Activated T-cell treated with anti-CD3 and anti-CD28 coated beads, Interleukin-2, amount 50 U/mL, for 4 hours (primary cell): ENCODE measurements around the gene TCHP. TPM values are rescaled to one million over a fixed set of nuclear protein-coding genes. Genes with fewer than 3 reads are reported as not detected.

ENCODE experiments used
- ATAC-seq, 2 donors: fragments of 200-7000 bp; cut with Tn5 transposase; one replicate each; pipeline ENCODE4 v1.10.0; 2021
- DNase-seq: peaks from one replicate; pipeline ENCODE4 v3.0.0-alpha.2; 2020
- H3K27me3 Mint-ChIP-seq: one replicate; pipeline ENCODE4 v1.8.0; 2021; ENCODE audit warnings: low read depth, mixed read lengths
- H3K36me3 Mint-ChIP-seq: one replicate; pipeline ENCODE4 v1.8.0; 2022; ENCODE audit warnings: mixed read lengths; ENCODE audit not compliant: insufficient read depth
- H3K4me1 Mint-ChIP-seq: one replicate; pipeline ENCODE4 v1.8.0; 2021; ENCODE audit warnings: low read depth, mixed read lengths
- H3K4me3 Mint-ChIP-seq: one replicate; pipeline ENCODE4 v1.8.0; 2021; ENCODE audit warnings: mild to moderate bottlenecking, moderate library complexity, mixed read lengths
- H3K9me3 Mint-ChIP-seq: one replicate; pipeline ENCODE4 v1.8.0; 2021; ENCODE audit warnings: mixed read lengths
- total RNA-seq, 3 donors: library from RNA; stranded (reverse); gene quantifications; one replicate each; pipeline ENCODE4 v1.2.1, GENCODE V29; 2021

TCHP gene
- total RNA-seq, 3 donors from 2014 or later, result 25.4 to 27.9 (median 25.4) TPM

- Mint-ChIP-seq H3K9me3 (no peaks in the 10 kb centered on the region), H3K4me1 (peaks cover 24% of the 10 kb centered on the region), H3K36me3 (peaks cover 15% of the 10 kb centered on the region), H3K4me3 (no peak overlapping the region), H3K27me3 (no peaks in the 10 kb centered on the region)
- ATAC-seq, result no peak
- no peak for DNase-seq
Measured at GRCh38 chr12:109871668-109872314, 28.3 kb upstream of the TCHP start.

GRCh38 chr12:109873653-109874052 is 26.4 kb upstream of the TCHP start:
- H3K4me1 Mint-ChIP-seq, result peaks cover 41% of the 10 kb centered on the region
- ATAC-seq, result no peak

GRCh38 chr12:109875572-109876131 is 24.4 kb upstream of the TCHP start:
- H3K36me3 Mint-ChIP-seq, result peaks cover 8% of the 10 kb centered on the region
- H3K4me1 Mint-ChIP-seq, result peaks cover 54% of the 10 kb centered on the region

More at GRCh38 chr12:109873653-109874052, 26.4 kb upstream of the TCHP start:
- no peaks in the 10 kb centered on the region for H3K27me3 Mint-ChIP-seq
- no peaks in the 10 kb centered on the region for H3K9me3 Mint-ChIP-seq
- no peak for DNase-seq
- H3K4me3 Mint-ChIP-seq, result no peak overlapping the region
- peaks cover 10% of the 10 kb centered on the region for H3K36me3 Mint-ChIP-seq

GRCh38 chr12:109876406-109876805 is 23.7 kb upstream of the TCHP start:
- no peaks in the 10 kb centered on the region for H3K9me3 Mint-ChIP-seq

More at GRCh38 chr12:109875572-109876131, 24.4 kb upstream of the TCHP start:
- ATAC-seq (no peak), DNase-seq (no peak)
- H3K27me3 Mint-ChIP-seq, result no peaks in the 10 kb centered on the region
- no peak overlapping the region for H3K4me3 Mint-ChIP-seq
- H3K9me3 Mint-ChIP-seq, result no peaks in the 10 kb centered on the region

GRCh38 chr12:109877504-109878246 is 22.4 kb upstream of the TCHP start:
- DNase-seq (no peak), ATAC-seq (no peak)
- H3K27me3 Mint-ChIP-seq, result no peaks in the 10 kb centered on the region
- peaks cover 58% of the 10 kb centered on the region for H3K4me1 Mint-ChIP-seq
- H3K9me3 Mint-ChIP-seq, result no peaks in the 10 kb centered on the region
- H3K36me3 Mint-ChIP-seq, result peaks cover 5% of the 10 kb centered on the region
- H3K4me3 Mint-ChIP-seq, result peak overlapping the region; percentile 47

More at GRCh38 chr12:109876406-109876805, 23.7 kb upstream of the TCHP start:
- DNase-seq (no peak), ATAC-seq (no peak)
- Mint-ChIP-seq H3K36me3 (peaks cover 8% of the 10 kb centered on the region), H3K27me3 (no peaks in the 10 kb centered on the region), H3K4me1 (peaks cover 59% of the 10 kb centered on the region), H3K4me3 (no peak overlapping the region)

GRCh38 chr12:109878247-109878625 is 21.8 kb upstream of the TCHP start:
- H3K27me3 Mint-ChIP-seq, result no peaks in the 10 kb centered on the region
- ATAC-seq (no peak), DNase-seq (no peak)
- H3K36me3 Mint-ChIP-seq, result peaks cover 2% of the 10 kb centered on the region
- no peaks in the 10 kb centered on the region for H3K9me3 Mint-ChIP-seq
- H3K4me3 Mint-ChIP-seq, result peak overlapping the region; percentile 96
- peaks cover 58% of the 10 kb centered on the region for H3K4me1 Mint-ChIP-seq

GRCh38 chr12:109878749-109879148 is 21.3 kb upstream of the TCHP start:
- Mint-ChIP-seq H3K36me3 (peaks cover 2% of the 10 kb centered on the region), H3K4me1 (peaks cover 58% of the 10 kb centered on the region), H3K27me3 (no peaks in the 10 kb centered on the region), H3K9me3 (no peaks in the 10 kb centered on the region), H3K4me3 (peak overlapping the region; percentile 96)
- DNase-seq (no peak), ATAC-seq (no peak)

- H3K4me1 Mint-ChIP-seq, result peaks cover 58% of the 10 kb centered on the region
- no peaks in the 10 kb centered on the region for H3K27me3 Mint-ChIP-seq
- DNase-seq (no peak), ATAC-seq (no peak)
- peaks cover 2% of the 10 kb centered on the region for H3K36me3 Mint-ChIP-seq
- H3K9me3 Mint-ChIP-seq, result no peaks in the 10 kb centered on the region
- H3K4me3 Mint-ChIP-seq, result peak overlapping the region; percentile 96
Measured at GRCh38 chr12:109879351-109880042, 20.6 kb upstream of the TCHP start.

- Mint-ChIP-seq H3K36me3 (peaks cover 2% of the 10 kb centered on the region), H3K27me3 (no peaks in the 10 kb centered on the region), H3K9me3 (no peaks in the 10 kb centered on the region), H3K4me3 (peak within 1 kb of the TSS; percentile 96), H3K4me1 (peaks cover 52% of the 10 kb centered on the region)
- peak; percentile 97 to 98 for ATAC-seq
- DNase-seq, result peak; percentile 87
Measured at GRCh38 chr12:109880043-109880931, 19.8 kb upstream of the TCHP start, which contains the start of gene GLTP. Gene GLTP (minus strand): TSS chr12:109880541. CDS start chr12:109880374, 167 bp downstream.

GRCh38 chr12:109880938-109881337 is 19.1 kb upstream of the TCHP start:
- H3K4me3 Mint-ChIP-seq, result peak overlapping the region; percentile 84
- no peaks in the 10 kb centered on the region for H3K9me3 Mint-ChIP-seq
- ATAC-seq (no peak), DNase-seq (no peak)
- H3K36me3 Mint-ChIP-seq, result no peaks in the 10 kb centered on the region
- H3K4me1 Mint-ChIP-seq, result peaks cover 46% of the 10 kb centered on the region
- no peaks in the 10 kb centered on the region for H3K27me3 Mint-ChIP-seq

GRCh38 chr12:109881752-109882151 is 18.3 kb upstream of the TCHP start:
- Mint-ChIP-seq H3K4me1 (peaks cover 41% of the 10 kb centered on the region), H3K4me3 (peak overlapping the region; percentile 84), H3K36me3 (no peaks in the 10 kb centered on the region), H3K27me3 (no peaks in the 10 kb centered on the region), H3K9me3 (no peaks in the 10 kb centered on the region)
- no peak for DNase-seq
- ATAC-seq, result no peak

GRCh38 chr12:109883461-109883860 is 16.6 kb upstream of the TCHP start:
- Mint-ChIP-seq H3K4me1 (peaks cover 37% of the 10 kb centered on the region), H3K4me3 (no peak overlapping the region), H3K9me3 (no peaks in the 10 kb centered on the region), H3K27me3 (no peaks in the 10 kb centered on the region), H3K36me3 (no peaks in the 10 kb centered on the region)
- ATAC-seq (no peak), DNase-seq (no peak)

GRCh38 chr12:109885616-109886015 is 14.5 kb upstream of the TCHP start:
- DNase-seq (no peak), ATAC-seq (no peak)
- Mint-ChIP-seq H3K4me1 (peaks cover 36% of the 10 kb centered on the region), H3K9me3 (no peaks in the 10 kb centered on the region), H3K4me3 (no peak overlapping the region), H3K36me3 (no peaks in the 10 kb centered on the region), H3K27me3 (no peaks in the 10 kb centered on the region)
